Fibroblast of mammary gland (primary cell): ENCODE measurements around the gene SHCBP1L.

Experiments
- DNase-seq: peaks from one replicate; pipeline ENCODE4 v3.0.0-alpha.2; 2010; ENCODE audit warnings: low read depth
- H3K4me3 ChIP-seq: 2 replicates; pipeline ENCODE4 v1.5.1; 2011; ENCODE audit warnings: low read depth, mild to moderate bottlenecking, low read length, moderate library complexity; ENCODE audit not compliant: control insufficient read depth
- TF ChIP-seq, protein P1 (sequence below): conservative IDR thresholded peaks from 2 replicates; pipeline ENCODE4 v1.5.1; 2011; ENCODE audit warnings: low read depth, low read length, inconsistent platforms; ENCODE audit not compliant: control insufficient read depth, insufficient read depth

Gene SHCBP1L

GRCh38 chr1:182952677-182953444 is at the start of gene SHCBP1L:
Gene SHCBP1L (minus strand): TSS chr1:182953166. CDS start chr1:182953133, 33 bp downstream.
- no peak within 1 kb of the TSS for H3K4me3 ChIP-seq
- no peak for DNase-seq
- TF ChIP-seq, protein P1, sequence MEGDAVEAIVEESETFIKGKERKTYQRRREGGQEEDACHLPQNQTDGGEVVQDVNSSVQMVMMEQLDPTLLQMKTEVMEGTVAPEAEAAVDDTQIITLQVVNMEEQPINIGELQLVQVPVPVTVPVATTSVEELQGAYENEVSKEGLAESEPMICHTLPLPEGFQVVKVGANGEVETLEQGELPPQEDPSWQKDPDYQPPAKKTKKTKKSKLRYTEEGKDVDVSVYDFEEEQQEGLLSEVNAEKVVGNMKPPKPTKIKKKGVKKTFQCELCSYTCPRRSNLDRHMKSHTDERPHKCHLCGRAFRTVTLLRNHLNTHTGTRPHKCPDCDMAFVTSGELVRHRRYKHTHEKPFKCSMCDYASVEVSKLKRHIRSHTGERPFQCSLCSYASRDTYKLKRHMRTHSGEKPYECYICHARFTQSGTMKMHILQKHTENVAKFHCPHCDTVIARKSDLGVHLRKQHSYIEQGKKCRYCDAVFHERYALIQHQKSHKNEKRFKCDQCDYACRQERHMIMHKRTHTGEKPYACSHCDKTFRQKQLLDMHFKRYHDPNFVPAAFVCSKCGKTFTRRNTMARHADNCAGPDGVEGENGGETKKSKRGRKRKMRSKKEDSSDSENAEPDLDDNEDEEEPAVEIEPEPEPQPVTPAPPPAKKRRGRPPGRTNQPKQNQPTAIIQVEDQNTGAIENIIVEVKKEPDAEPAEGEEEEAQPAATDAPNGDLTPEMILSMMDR: no peak

GRCh38 chr1:183002267-183002666 is 49.3 kb upstream of the SHCBP1L start:
- H3K4me3 ChIP-seq: no peak overlapping the region
- DNase-seq: no peak
- TF ChIP-seq, protein P1: no peak

DNA sequence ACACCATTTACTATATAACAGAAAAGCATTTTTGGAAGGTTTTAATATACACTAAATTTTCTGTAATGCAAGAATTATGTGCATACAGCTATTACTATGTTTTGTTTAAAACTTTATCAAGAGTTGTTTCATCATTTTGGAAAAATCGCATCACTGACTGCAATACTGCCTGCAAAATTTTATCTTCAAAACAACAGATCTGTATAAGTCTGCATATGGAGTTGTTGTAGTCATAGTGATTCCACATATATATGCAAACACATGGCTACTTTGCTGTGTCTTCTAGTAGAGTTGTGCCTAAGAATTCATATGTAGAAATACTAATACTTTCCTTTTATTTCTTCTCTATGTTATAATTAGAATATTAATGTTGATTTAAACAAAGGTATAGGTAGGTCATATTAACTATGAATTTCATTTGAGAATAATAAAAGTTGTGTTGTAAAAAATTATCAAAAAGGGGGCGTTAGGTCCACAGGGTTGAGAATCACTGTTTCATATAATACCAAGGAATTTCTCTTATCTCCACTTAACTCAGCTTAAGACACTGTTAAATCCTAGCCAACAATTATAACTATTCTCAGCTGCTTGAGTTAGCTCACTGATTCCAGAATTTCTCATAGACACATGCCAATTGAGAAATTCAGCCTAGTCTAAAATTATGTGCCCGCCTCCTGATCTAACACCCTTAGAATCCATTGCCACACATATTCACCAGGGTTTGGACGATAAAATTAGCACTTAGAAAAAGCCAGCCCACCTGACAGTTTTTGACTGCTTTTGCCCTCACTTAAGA is 47.4 kb upstream of the SHCBP1L start:
- TF ChIP-seq, protein P1: no peak

GRCh38 chr1:182998482-182998881 is 45.5 kb upstream of the SHCBP1L start:
- H3K4me3 ChIP-seq: no peak overlapping the region
- DNase-seq: no peak
- TF ChIP-seq, protein P1: no peak

More for the DNA sequence above, 47.4 kb upstream of the SHCBP1L start:
- no peak for DNase-seq
- H3K4me3 ChIP-seq: no peak overlapping the region

GRCh38 chr1:182996816-182997215 is 43.9 kb upstream of the SHCBP1L start:
- TF ChIP-seq, protein P1: no peak
- no peak for DNase-seq
- no peak overlapping the region for H3K4me3 ChIP-seq

GRCh38 chr1:182995894-182996293 is 42.9 kb upstream of the SHCBP1L start:
- TF ChIP-seq, protein P1: no peak
- no peak overlapping the region for H3K4me3 ChIP-seq
- DNase-seq: no peak
